OCI-M2 (cell line): ENCODE data around the gene ICOSLG.
"Not testable (repeated sequence)": the region's sequence is repeated elsewhere in the genome, so short reads cannot be mapped to it uniquely, and the experiment has no call there.

Source experiments
- DNase-seq: peaks from one replicate; lab custom pipeline; 2025; ENCODE audit not compliant: unreplicated experiment; lab: John Stamatoyannopoulos, UW

Gene ICOSLG

GRCh38 chr21:44227614-44228013 is 13.1 kb downstream of the ICOSLG start:
- not testable (repeated sequence) for DNase-seq

GRCh38 chr21:44225605-44226004 is 15.1 kb downstream of the ICOSLG start:
- not testable (repeated sequence) for DNase-seq

- not testable (repeated sequence) for DNase-seq
Measured at GRCh38 chr21:44223334-44223733, 17.4 kb downstream of the ICOSLG start.

GRCh38 chr21:44220674-44221073 is 20.1 kb downstream of the ICOSLG start:
- not testable (repeated sequence) for DNase-seq

- DNase-seq = not testable (repeated sequence)
Measured at GRCh38 chr21:44218461-44218860, 22.3 kb downstream of the ICOSLG start.

- DNase-seq = not testable (repeated sequence)
Measured at GRCh38 chr21:44211978-44212377, 28.8 kb downstream of the ICOSLG start.

- DNase-seq = not testable (repeated sequence)
Measured at GRCh38 chr21:44211574-44211973, 29.2 kb downstream of the ICOSLG start.

- DNase-seq = not testable (repeated sequence)
Measured at GRCh38 chr21:44207860-44208646, 32.7 kb downstream of the ICOSLG start.

GRCh38 chr21:44206698-44207676 is 33.8 kb downstream of the ICOSLG start:
- DNase-seq = not testable (repeated sequence)

GRCh38 chr21:44206187-44206586 is 34.6 kb downstream of the ICOSLG start:
- not testable (repeated sequence) for DNase-seq

- DNase-seq = not testable (repeated sequence)
Measured at GRCh38 chr21:44202590-44203299, 38.0 kb downstream of the ICOSLG start.

- DNase-seq = not testable (repeated sequence)
Measured at GRCh38 chr21:44199997-44200396, 40.7 kb downstream of the ICOSLG start.

GRCh38 chr21:44199448-44199847 is 41.3 kb downstream of the ICOSLG start:
- DNase-seq = no peak

- DNase-seq = not testable (repeated sequence)
Measured at GRCh38 chr21:44197156-44197516, 43.6 kb downstream of the ICOSLG start.

- DNase-seq = not testable (repeated sequence)
Measured at GRCh38 chr21:44196212-44197155, 44.3 kb downstream of the ICOSLG start.

GRCh38 chr21:44194888-44195287 is 45.9 kb downstream of the ICOSLG start:
- not testable (repeated sequence) for DNase-seq

GRCh38 chr21:44194451-44194850 is 46.3 kb downstream of the ICOSLG start:
- DNase-seq = not testable (repeated sequence)

GRCh38 chr21:44193108-44193507 is 47.6 kb downstream of the ICOSLG start:
- not testable (repeated sequence) for DNase-seq

GRCh38 chr21:44190349-44191271 is 50.1 kb downstream of the ICOSLG start:
- not testable (repeated sequence) for DNase-seq
